HG03521 (cell line): ENCODE measurements around the gene MELTF.

Source experiments
- ATAC-seq: cut with Tn5 transposase; IDR thresholded peaks from one replicate; pipeline ENCODE4 v1.9.1; 2021; ENCODE audit warnings: mild to moderate bottlenecking, moderate library complexity; ENCODE audit not compliant: unreplicated experiment

MELTF gene

GRCh38 chr3:197027151-197027895 lies 2.3 kb downstream of the MELTF start:
- ATAC-seq: no peak

DNA sequence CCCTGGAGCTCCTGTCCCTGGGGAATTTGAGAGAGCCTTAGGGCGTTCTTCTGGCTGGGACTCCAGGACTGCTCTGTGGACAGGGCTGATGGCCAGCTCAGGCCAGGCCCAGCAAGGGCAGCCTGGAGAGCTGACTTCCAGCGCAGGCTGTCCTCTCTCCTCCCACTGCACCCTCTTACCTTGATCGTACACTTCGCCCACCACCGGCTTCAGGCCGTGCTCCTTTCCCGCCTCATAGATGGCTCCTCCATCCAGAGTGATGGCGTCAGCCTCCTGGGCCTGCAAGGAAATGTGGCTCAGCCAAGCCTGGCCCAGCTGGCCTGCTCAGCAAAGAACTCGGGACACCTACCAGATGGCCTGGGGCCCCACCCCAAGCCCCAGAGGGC lies 3.1 kb downstream of the MELTF start:
- ATAC-seq: no peak

GRCh38 chr3:197025736-197026480 lies 3.7 kb downstream of the MELTF start:
- ATAC-seq: no peak

DNA sequence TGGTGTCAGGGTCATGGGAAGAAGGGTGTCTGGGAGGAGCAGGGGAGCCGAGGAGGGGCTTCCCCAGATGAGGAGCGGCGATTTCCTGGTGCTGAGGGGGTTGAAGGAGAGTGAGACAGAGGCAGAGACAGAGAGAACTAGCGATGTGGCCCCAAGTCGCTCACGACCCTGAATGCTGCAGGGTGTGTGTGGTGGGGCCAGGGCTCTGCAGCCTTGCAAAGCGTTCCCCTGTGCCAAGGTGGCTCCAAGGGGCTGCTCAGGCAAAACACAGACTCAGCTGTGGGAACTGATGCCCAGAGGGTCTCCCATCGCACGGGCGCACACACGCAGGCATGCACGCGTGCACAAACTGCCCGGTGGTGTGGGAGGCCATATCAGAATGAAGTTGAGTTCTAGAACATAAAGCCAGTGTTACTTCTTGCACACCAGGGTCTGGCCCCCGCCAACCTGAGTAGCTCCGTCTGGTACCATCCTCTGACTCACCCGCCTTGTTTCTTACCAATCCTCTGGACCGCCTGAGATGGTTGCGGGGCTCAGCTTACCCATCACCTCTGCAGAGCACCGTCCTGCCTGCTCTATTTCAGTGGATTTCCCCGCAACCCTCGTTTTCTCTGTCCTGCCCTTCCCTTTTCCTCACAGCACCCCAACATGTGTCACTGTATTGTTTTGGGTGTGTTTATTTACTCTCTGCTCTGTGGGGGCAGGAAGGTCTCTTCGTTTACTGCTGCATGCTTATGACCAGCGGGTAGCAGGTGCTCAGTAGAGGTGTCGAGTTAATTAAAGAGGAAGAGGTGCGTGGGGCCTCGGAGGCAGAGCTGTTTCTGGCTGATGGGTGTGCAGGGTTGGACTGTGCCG lies 4.5 kb downstream of the MELTF start:
- no peak for ATAC-seq

GRCh38 chr3:197023998-197024651 lies 5.5 kb downstream of the MELTF start:
- no peak for ATAC-seq

GRCh38 chr3:197023241-197023997 lies 6.2 kb downstream of the MELTF start:
- ATAC-seq: no peak

DNA sequence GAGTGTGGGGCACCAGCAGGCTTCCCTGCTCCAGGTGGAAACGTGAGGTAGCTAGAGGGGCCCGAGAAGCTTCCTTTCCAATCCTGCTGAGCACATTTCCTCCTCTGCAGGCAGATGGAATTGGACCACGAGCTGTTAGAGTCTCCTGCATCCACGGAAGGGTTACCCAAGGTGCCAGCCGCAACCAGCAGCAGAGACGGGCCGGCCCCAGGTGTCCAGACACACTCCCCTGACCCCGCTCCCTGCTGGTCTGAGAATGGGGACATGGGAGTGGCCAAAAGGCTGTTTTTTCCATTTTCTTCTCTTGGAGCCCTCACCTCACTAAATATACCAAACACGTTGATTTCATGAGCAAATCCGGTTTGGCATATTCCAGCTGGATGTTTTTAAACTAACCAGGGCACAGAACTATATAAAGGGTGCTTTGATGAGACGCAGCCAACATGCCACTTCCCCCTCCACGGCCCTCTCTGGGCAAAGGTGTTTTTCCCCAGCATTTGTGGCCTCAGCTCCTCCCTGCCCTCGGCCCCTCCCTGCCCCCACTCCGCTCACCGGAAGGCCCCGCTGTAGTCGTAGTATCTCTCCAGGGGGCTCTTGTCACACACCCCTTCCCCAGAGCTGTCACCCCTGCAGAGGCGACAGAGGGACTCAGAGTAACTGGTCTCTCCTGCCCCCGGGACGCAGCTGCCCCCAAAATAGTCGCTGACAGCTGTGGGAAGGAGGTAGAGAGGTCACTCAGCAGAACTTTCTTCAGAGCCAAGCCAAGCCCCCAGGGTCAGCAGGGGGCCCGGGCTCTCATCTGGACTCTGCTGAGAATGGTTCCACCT lies 7.0 kb downstream of the MELTF start:
- ATAC-seq: no peak

DNA sequence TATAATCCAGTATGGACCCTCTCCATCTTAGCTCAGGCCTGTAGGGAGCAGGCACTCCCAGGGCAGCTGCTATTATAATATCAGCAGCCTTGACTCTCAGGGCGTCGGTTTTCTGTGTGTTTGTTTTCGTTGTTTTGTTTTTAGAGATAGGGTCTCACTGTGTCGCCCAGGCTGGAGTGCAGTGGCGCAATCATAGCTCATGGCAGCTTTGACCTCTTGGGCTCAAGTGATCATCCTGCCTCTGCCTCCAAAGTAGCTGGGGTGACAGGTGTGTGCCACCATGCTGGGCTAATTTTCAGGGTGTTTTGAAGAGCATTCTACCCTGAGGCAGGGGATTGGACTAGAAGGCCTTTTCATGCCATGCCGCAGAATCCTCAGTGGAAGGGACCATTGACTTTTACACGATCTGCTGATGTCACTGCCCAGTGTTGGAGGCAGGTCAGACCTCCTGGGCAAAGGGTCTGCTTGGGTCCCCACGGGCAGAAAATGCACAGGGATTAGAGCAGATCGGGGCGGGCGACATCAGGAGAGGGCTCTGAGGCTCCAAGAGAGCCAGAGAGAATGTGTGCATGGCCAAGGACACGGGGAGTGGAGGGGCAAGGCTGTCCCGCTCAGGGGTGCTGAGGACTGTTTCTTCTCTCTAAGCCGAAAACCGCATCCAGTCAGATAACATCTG lies 7.8 kb downstream of the MELTF start:
- ATAC-seq: no peak

- no peak for ATAC-seq
Observed at GRCh38 chr3:197021231-197021630, 8.4 kb downstream of the MELTF start.

GRCh38 chr3:197019535-197019934 lies 10.1 kb downstream of the MELTF start:
- no peak for ATAC-seq

- no peak for ATAC-seq
Observed at GRCh38 chr3:197019021-197019420, 10.6 kb downstream of the MELTF start.

DNA sequence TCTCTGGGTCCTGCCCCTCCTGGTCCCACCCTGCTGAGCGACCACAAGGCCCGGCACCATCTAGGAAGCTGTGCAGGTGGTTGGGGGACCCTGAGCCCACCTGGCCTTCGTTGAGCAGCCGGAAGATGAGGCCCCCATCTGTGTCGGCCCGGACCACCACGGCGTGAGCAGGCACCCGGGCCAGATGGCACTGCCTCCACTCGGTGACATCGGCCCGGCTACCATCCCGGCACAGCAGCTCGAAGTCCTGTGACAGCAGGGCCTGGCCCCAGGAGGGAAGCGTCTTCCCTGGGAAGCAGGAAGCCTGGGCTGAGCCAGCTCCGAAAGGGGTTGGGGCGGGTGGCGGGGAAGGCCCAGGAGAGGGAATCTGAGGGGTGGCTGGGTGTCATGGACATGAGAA lies 12.6 kb downstream of the MELTF start:
- no peak for ATAC-seq

DNA sequence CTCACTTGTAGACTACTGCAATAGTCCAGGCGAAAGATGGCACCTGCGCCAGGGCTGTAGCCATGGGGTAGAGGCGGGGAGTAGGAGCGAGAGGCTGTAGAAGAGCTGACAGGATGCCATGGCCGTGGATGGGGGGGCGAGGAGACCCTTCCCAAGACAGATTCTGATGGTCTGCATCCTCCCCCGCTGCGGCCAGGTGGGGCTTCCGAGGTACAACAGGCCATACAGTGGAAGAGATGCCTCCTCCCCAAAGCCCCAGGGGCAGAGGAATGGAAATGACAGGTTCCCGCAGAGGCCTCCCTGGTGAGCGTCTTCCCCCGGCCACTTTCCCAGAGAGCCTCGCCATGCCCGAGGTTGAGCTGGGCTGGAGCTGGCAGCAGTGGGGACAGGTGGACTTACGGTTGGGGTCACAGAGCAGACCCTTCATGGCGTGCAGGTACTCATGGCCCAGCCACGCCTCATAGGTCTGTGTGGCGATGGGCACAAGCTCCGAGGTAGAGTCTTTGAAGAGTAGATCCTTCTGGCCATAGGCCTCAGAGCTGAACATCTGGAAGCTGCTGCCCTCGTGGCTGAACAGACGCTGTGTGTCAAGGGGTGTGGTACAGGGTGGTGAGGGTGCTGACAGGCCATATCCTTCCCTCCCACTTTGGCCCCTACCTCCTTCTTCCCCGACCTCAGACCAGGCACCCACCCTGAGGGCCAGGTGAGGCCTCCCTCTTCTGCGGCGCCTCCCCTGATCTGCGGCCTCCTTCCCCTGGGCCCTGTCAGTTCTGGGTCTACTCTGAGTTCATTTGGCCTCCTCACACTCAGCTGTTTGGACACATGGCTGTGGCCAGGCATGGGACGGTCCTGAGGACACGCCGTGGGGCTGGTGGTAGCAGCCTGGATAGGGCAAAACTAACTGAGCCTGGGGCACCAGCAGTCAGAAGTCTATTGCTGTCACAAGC lies 13.6 kb downstream of the MELTF start:
- no peak for ATAC-seq

DNA sequence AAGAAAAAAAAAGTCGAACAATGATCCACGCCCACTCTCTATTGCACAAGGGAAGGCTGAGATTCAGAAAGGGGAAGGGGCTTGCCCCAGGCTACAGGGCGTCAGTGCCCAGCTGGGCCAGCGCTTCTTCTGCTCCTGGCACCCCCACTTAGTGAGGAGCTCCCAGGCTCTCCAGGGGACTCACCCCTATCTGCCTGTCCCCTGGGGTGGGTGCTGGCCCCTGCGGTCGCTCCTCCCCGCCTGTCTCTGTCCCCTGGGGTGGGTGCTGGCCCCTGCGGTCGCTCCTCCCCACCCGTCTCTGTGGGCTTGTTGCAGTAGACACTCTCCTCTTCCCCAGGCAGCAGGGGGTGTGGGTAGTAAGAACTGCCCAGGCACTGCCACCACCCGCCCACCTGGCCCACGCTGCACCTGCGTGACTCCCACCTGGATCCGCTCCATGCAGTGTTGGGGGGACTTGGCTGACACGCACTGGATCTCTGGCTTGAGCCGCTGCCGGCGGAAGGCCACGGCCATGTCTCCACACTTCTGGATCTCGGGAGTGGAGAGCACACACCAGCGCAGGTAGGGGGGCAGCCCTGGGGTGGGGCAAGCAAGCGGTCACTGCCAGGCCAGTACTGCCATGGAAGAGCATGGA lies 14.6 kb downstream of the MELTF start:
- no peak for ATAC-seq

DNA sequence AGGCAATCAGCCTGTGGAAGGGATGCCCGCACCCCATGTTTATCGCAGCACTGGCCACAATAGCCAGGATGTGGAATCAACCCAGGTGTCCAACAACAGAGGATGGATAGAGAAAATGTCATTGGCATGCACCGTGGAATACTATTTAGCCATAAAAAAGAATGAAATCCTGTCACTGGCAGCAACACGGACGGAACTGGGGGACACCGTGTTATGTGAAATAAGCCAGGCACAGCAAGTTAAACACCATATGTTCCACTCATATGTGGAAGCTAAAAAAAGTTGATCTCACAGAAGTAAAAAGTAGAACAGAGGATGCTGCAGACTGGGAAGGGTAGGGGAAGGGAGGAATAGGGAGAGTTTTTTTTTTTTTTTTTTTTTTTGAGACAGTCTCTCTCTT lies 15.6 kb downstream of the MELTF start:
- ATAC-seq: no peak

DNA sequence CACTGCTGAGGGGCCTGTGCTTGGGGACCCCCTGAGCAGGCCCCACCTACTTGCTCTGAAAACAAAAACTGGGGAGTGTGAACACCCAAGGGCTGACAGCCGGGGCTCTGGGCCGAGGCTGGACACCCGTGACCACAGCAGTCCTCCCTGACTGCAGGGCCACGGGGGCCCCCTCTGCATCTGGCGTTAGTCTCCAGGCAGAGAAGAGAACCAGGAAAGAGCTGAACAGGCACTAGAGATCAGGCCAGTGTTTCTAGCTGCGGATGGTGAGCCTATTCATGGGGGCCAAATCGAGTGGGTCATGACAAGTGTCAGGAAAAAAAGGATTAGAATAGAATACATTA lies 17.1 kb downstream of the MELTF start:
- ATAC-seq: no peak

DNA sequence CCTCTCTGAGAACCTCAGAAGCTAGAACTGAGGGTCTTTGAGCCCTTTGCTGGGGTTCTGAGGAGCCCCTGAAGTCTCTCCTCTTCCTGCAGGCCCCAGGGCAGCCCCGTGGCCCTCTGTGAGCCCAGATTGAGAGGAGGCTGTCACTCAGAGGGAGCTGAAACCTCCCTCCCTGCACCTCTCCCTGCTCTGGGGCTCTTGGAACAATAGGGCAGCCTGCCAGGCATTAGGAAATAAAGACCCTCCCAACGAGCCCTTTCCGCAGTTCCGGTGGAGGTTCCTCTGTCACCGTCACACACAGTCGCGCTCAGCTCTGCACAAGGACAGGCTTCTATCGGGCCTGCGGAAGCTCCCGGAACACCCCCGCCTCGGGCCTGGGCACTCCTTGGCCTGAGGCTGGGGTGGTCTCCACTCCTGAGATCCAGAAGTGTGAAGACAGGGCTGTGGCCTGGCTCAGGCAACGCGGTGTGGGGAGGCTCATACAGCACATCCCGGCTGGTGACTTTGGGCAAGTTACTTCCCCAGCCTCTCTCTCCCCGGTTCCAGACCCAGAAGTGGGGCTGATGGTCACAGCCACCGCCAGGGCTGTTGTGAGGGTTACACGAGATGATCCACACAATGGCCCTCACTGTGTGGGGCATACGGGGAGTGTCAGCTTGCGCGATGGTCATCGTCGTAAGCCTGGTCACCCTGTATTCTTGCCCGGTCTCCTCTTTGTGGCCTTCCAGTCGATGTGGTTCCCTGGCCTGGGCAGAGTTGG lies 17.7 kb downstream of the MELTF start:
- ATAC-seq: no peak
